ENCODE results near the gene TLE7.

The TLE7 gene

DNA sequence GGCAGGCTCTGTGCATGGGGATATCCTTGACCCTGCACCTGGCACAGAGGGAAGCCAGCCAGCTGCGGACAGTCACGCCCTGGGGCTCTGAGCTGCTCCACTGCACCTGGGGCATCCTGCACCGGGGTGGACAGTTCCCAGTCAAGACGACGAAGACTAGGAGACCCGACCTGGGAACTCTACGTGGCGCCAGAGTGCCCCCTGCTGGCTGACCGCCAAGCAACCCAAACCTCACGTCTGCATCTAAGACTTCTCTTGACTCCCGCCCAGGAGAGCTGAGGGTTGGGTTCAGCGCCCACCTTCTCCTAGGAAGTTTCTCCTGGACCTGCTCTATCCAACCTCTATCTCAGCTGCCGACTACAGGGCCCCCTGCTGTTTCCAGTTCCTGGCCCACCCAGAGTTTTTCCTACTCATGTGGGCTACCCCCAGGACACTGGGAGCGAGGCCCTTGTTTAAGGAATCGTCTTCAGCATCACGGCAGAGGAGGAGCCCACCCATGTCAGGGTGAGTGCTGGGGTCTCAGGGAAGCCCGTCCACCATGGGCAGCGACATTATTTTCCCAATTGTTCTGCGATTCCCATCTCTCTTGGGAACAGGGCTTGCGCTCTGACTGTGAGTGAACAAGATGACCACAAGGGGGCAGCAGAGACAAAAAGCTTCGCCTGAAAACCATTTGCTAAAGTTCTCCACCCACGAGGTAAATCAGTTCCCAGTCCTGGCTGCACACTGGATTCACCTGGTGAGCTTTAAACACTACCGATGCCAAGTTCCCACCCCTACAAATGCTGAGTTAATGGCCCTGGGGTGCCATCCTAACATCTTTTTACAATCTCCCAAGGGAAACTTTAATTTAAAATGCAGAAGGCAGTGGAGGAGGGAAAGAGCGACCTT lies 29.3 kb downstream of the TLE7 start:
- DNase-seq (ENCODE audit: low spot score): peak; percentile 90

DNA sequence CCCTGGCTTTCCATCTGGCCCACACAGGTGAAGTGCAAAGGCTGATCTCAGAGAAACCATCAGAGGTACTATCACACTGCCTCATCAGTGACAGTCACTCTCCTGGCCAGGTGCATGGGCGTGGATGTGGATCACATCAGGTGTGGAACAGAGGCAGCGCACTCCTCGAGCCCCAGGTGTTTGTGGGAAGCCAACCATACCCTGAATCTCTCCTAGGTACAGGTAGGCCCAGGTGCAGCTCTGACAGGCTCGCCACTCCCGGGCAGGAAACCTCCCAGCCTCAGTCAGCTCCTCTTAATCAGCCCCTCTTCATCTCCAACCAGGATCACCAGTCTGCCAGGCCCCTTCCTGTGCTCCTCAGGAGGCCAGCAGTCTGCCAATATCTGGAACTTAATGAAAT lies 31.7 kb downstream of the TLE7 start:
- DNase-seq (ENCODE audit: low spot score): no peak

- no peak for DNase-seq (ENCODE audit: low spot score)
These were observed 32.7 kb downstream of the TLE7 start for GRCh38 chr16:71409011-71409775.

GRCh38 chr16:71408536-71408935 lies 33.3 kb downstream of the TLE7 start:
- no peak for DNase-seq (ENCODE audit: low spot score)

GRCh38 chr16:71407731-71408130 lies 34.1 kb downstream of the TLE7 start:
- no peak for DNase-seq (ENCODE audit: low spot score)

- DNase-seq (ENCODE audit: low spot score): no peak
These were observed 35.1 kb downstream of the TLE7 start for GRCh38 chr16:71406724-71407123.

DNA sequence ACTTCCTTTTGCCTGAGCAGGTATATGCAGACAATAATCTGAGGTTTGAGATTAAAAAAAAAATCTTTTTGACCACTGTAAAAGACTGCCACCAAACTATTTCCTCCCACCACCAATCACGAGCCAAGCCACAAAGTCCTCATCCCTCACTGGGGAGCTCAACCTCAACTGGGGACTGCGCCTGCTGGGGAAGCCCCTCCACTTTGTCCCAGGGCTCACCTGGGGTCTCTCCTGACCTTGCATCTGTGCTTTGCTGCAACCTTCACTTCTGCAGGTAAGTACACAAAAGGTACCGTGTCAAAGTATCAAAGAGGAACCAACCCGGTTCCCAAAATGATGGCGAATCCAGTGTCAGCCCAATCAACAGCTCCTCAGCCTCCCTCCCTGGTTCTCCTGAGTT lies 35.5 kb downstream of the TLE7 start:
- DNase-seq (ENCODE audit: low spot score): no peak

DNA sequence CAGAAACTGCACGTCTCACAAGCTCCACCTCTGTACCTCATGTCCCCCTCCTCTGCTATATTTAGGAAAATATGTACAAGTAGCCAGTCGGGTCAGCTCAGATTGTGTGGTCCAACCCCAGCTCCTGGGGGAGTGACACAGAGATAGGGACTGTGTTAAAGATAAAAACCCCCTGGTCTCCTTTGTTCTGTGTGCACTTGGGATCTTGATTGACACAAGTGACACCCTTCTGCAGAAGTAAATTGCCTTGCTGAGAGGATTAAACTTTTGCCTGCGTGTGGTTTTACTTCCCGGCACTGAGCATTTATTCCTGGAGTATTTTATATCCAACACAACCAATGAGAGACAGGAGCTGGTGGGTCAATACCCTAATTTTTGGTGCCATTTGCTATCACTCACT lies 37.5 kb downstream of the TLE7 start:
- no peak for DNase-seq (ENCODE audit: low spot score)

GRCh38 chr16:71402674-71403073 lies 39.2 kb downstream of the TLE7 start:
- DNase-seq (ENCODE audit: low spot score): no peak

DNA sequence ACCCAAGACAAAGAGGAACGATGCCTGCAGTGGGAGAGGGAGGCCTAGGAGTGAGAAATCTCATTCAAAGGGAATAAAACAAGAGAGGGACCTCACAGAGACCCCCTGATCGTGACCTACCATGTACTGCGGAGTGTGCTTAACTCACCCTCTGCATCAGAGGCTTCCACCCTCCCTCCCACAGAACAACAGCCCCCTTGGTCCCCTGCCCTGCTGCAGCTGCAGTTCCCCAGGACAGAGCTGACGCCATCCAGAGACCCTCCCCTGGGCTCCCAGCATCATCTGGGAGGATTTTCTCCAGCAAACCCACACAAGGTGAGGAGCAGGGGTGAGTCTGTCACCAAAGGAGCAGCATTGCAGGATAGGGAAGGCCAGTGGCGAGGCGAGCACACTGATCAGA lies 39.8 kb downstream of the TLE7 start:
- no peak for DNase-seq (ENCODE audit: low spot score)

DNA sequence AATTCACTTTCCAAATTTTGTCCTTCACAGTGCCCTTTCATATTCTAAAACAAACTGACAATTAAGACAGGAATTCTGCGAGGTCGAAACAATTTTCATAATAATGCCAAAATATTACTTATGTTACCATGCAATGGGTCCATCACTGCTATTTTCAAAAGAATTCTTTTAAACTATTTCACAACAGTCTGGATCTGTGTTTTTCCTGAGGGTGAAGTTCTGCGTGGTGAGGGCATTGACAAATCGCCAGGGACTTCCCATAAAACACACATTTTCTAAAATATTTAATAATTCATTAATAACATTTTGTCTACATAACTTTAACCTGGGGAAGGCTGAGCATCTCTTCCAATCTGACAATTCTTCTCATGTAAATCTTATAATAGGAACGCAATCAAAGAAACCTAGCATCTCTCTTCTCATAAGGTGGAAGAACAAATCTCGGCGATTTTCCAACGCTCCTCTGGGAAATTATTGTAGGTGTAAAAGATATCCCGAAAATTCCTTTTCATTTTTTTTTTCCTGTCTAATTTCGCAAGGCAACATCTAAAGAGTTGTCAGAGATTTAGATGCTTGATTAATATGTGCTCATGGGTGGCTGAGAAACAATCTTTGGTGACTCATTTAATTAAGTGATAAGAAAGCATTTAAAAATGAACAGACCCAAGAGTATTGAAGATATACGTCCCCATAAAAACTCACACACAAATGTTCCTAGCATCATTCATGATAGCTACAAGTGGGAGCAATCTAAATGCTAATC lies 41.9 kb downstream of the TLE7 start:
- DNase-seq (ENCODE audit: low spot score): no peak

GRCh38 chr16:71396594-71396993 lies 45.3 kb downstream of the TLE7 start:
- no peak for DNase-seq (ENCODE audit: low spot score)

DNA sequence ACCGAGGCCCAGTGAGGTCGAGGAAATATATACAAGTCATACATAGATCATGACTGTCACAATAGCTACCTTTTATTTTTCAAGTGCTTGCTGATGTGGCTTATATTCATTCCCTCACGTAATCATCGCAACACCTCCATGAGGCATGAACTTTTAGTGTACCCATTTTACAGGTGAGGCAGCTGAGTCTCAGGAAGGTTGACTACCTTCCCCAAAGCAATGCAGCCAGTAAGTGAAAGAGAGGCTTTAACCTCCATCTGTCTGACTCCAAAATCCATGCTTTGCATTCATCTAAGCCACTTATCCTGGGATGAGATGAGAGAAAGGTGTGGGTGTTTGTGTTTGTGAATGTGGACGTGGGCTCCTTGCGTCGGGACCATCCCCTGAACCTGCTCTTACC lies 52.5 kb downstream of the TLE7 start:
- DNase-seq (ENCODE audit: low spot score): no peak

GRCh38 chr16:71387045-71387871 lies 54.6 kb downstream of the TLE7 start:
- peak; percentile 47 for DNase-seq (ENCODE audit: low spot score)

DNA sequence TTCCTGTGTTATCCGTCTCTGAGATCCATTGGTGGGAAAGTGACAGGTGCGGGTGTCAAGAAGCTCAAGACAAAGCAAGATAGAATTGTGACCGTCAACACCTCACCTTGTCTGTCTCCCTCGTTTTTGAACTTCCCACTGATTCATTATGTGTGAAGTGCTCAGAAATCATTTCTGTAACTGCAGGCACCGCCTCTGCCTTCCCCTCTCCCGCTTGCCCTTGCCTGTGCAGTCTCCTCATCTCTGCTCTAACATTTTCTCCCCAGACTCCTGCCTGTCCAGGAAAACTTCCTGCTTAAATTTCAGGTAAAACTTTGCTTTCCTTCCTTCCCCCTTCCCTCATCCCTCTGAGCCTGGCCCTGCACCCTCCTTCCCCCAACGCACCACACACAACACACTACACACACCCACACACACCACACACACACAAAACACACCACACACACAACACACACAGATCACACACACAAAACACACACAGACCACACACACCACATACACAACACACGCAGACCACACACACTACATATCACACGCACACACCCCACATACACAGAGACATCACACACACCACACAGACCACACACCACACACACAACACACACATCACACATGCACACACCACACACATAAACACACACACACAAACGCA lies 57.7 kb downstream of the TLE7 start:
- DNase-seq (ENCODE audit: low spot score): no peak

DNA sequence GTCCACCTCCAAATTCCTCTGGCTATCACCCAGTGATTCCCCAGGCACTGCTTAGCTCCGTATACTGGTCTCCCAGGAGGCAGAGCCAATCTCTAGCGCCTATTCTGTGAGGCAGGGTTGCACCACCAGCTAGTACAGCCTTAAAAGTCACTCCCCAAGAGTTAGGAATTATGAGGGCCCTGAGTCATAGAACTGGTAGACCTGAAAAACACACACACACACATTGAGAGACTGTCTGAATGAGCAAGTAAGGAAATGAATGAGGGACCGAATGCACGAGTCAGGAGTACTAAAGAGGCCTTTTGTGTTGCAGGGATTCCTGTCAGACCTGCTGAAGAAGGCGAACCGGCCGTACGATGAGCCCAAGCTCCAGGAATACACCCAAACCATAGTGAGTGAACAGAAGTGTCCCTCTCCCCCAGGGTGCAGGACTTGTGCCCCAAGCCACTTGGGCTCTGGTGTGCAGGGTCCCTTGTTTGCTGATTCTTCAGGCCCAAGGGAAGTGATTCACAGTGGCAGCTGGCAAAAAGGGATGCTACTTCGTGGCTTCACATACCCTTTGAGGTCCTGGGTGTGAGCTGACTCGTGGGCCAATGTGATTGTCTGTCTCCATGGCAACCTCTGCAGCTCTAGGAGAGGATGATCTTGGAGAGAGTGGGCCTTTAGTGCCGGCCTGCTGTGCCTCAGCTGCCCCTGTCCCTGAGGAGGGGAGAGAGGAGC lies 58.6 kb downstream of the TLE7 start:
- DNase-seq (ENCODE audit: low spot score): peak; percentile 34

- DNase-seq (ENCODE audit: low spot score): no peak
These were observed 61.0 kb downstream of the TLE7 start for GRCh38 chr16:71380831-71381230.

Data from iPS-NIHi11 (cell line).